ENCODE measurements around the gene ELF2. TPM values are rescaled to one million over a fixed set of nuclear protein-coding genes. Genes with fewer than 3 reads are reported as not detected.

ELF2 gene
- total RNA-seq, 3 donors from 2014 or later, result 59.4 to 106 (median 67.2) TPM

- H3K9me3 ChIP-seq, result no peaks in the 10 kb centered on the region
- no peak overlapping the region for H3K4me3 ChIP-seq
- intact Hi-C loops (cut with DNase I; ENCODE audit: low total_unique reads), result no loop called here
- no peak for DNase-seq (ENCODE audit: low spot score in 2 of 2)
- TF ChIP-seq POLR2AphosphoS5 (IDR thresholded peaks at IDR 0.05) (no peak), CTCF (IDR thresholded peaks at IDR 0.05) (no peak), POLR2A (IDR thresholded peaks at IDR 0.05) (no peak)
- H3K4me1 ChIP-seq, result no peaks in the 10 kb centered on the region
- H3K27me3 ChIP-seq, result no peaks in the 10 kb centered on the region
- no peaks in the 10 kb centered on the region for H3K36me3 ChIP-seq
- no peak overlapping the region for H3K27ac ChIP-seq
These were observed 22.5 kb downstream of the ELF2 start for GRCh38 chr4:139154538-139154937.

- H3K9me3 ChIP-seq, result no peaks in the 10 kb centered on the region
- H3K27ac ChIP-seq, result no peak overlapping the region
- TF ChIP-seq CTCF (IDR thresholded peaks at IDR 0.05), result no peak
- no peak for TF ChIP-seq POLR2AphosphoS5 (IDR thresholded peaks at IDR 0.05)
- TF ChIP-seq POLR2A (IDR thresholded peaks at IDR 0.05), result no peak
- intact Hi-C loops (cut with DNase I; ENCODE audit: low total_unique reads), result no loop called here
- H3K4me1 ChIP-seq, result no peaks in the 10 kb centered on the region
- DNase-seq (ENCODE audit: low spot score in 2 of 2), result no peak
- H3K27me3 ChIP-seq, result no peaks in the 10 kb centered on the region
- H3K36me3 ChIP-seq, result no peaks in the 10 kb centered on the region
- H3K4me3 ChIP-seq, result no peak overlapping the region
These were observed 22.9 kb downstream of the ELF2 start for GRCh38 chr4:139154134-139154421.

- intact Hi-C loops (cut with DNase I; ENCODE audit: low total_unique reads), result no loop called here
- no peak overlapping the region for H3K4me3 ChIP-seq
- H3K27me3 ChIP-seq, result no peaks in the 10 kb centered on the region
- TF ChIP-seq POLR2A (IDR thresholded peaks at IDR 0.05), result no peak
- TF ChIP-seq CTCF (IDR thresholded peaks at IDR 0.05), result no peak
- TF ChIP-seq POLR2AphosphoS5 (IDR thresholded peaks at IDR 0.05), result no peak
- DNase-seq (ENCODE audit: low spot score in 2 of 2), result no peak
- H3K9me3 ChIP-seq, result no peaks in the 10 kb centered on the region
- no peaks in the 10 kb centered on the region for H3K4me1 ChIP-seq
- H3K27ac ChIP-seq, result no peak overlapping the region
- H3K36me3 ChIP-seq, result no peaks in the 10 kb centered on the region
These were observed 23.4 kb downstream of the ELF2 start for GRCh38 chr4:139153411-139154133.

- no peaks in the 10 kb centered on the region for H3K4me1 ChIP-seq
- intact Hi-C loops (cut with DNase I; ENCODE audit: low total_unique reads), result no loop called here
- DNase-seq (ENCODE audit: low spot score in 2 of 2), result no peak
- TF ChIP-seq POLR2AphosphoS5 (IDR thresholded peaks at IDR 0.05) (no peak), POLR2A (IDR thresholded peaks at IDR 0.05) (no peak), CTCF (IDR thresholded peaks at IDR 0.05) (no peak)
- H3K27me3 ChIP-seq, result no peaks in the 10 kb centered on the region
- H3K4me3 ChIP-seq, result no peak overlapping the region
- no peak overlapping the region for H3K27ac ChIP-seq
- no peaks in the 10 kb centered on the region for H3K36me3 ChIP-seq
- H3K9me3 ChIP-seq, result no peaks in the 10 kb centered on the region
These were observed 24.8 kb downstream of the ELF2 start for GRCh38 chr4:139152249-139152648.

- H3K36me3 ChIP-seq, result no peaks in the 10 kb centered on the region
- DNase-seq (ENCODE audit: low spot score in 2 of 2), result no peak
- H3K4me1 ChIP-seq, result peaks cover 5 to 12% of the 10 kb centered on the region in 2 donors
- H3K27me3 ChIP-seq, result no peaks in the 10 kb centered on the region
- H3K4me3 ChIP-seq, result no peak overlapping the region
- TF ChIP-seq POLR2AphosphoS5 (IDR thresholded peaks at IDR 0.05), result no peak
- no peak for TF ChIP-seq POLR2A (IDR thresholded peaks at IDR 0.05)
- no peak for TF ChIP-seq CTCF (IDR thresholded peaks at IDR 0.05)
- intact Hi-C loops (cut with DNase I; ENCODE audit: low total_unique reads), result no loop called here
- H3K9me3 ChIP-seq, result no peaks in the 10 kb centered on the region
- no peak overlapping the region for H3K27ac ChIP-seq
These were observed 29.9 kb downstream of the ELF2 start for GRCh38 chr4:139146926-139147629.

Data from breast epithelium (tissue), 4 donors.